HepG2 (cell line): ENCODE measurements around the gene BRPF1. TPM values are rescaled to one million over a fixed set of nuclear protein-coding genes. Genes with fewer than 3 reads are reported as not detected.

Experiments used
- ATAC-seq: fragments of 200-7000 bp; cut with Tn5 transposase; 3 replicates; pipeline ENCODE4 v1.9.1; 2020; ENCODE audit warnings: mild to moderate bottlenecking, moderate library complexity
- BruUV-seq: library from RNA; stranded (reverse); fragments of 400-500 nt; replicated peaks from 2 replicates; lab custom pipeline; 2021; lab: Mats Ljungman, UMichigan
- CTCF ChIA-PET: fragments of 300-600 bp; formaldehyde crosslinking; extraction: SDS; loops from one replicate; lab custom pipeline; 2021; ENCODE audit warnings: low total read pairs, inconsistent platforms, low intra/inter-chr PET ratio; lab: Yijun Ruan, JAX
- POLR2A ChIA-PET: fragments of 350-600 bp; sonication (Branson Sonifier 250); formaldehyde crosslinking; loops from one replicate; lab custom pipeline; 2020; ENCODE audit warnings: antibody characterized with exemption, inconsistent platforms; lab: Yijun Ruan, JAX
- DNase-seq: peaks from one replicate; pipeline ENCODE4 v3.0.0-alpha.2; 2015; ENCODE audit warnings: low spot score
- FAIRE-seq: peaks from 3 replicates; lab custom pipeline; 2011; peaks lifted over from hg19 to GRCh38; lab: Jason Lieb, UNC
- H2AFZ ChIP-seq: one replicate; pipeline ENCODE4 v1.6.1; 2011; ENCODE audit warnings: low read length, inconsistent platforms
- H3K27ac ChIP-seq: fragments of 300-600 bp; 3 replicates; pipeline ENCODE4 v1.8.0; 2011; ENCODE audit warnings: mixed run types, mild to moderate bottlenecking, mixed read lengths, low read length, inconsistent platforms; ENCODE audit not compliant: insufficient read depth; ENCODE audit errors: extremely low read length
- H3K27me3 ChIP-seq, 2 experiments: fragments of 200-600 bp in 1 of 2; 2 replicates in 1 of 2; 3 replicates in 1 of 2; pipeline versions ENCODE4 v1.6.0 to v1.8.0; 2011; ENCODE audit warnings: low read length in 2 of 2, mild to moderate bottlenecking in 2 of 2, moderate library complexity in 2 of 2, inconsistent platforms in 1 of 2; ENCODE audit not compliant: insufficient read depth in 2 of 2, control insufficient read depth in 1 of 2
- H3K36me3 ChIP-seq, 2 experiments: fragments of 200-600 bp in 1 of 2; replicated peaks in 1 of 2; 2 replicates in 1 of 2; 3 replicates in 1 of 2; pipeline versions ENCODE4 v1.5.1 to v1.8.0; 2011; ENCODE audit warnings: low read length in 2 of 2, inconsistent platforms in 1 of 2; ENCODE audit not compliant: insufficient read depth in 2 of 2, control insufficient read depth in 1 of 2
- H3K4me1 ChIP-seq: 2 replicates; pipeline ENCODE4 v1.5.1; 2012; ENCODE audit warnings: low read length, inconsistent platforms; ENCODE audit not compliant: insufficient read depth
- H3K4me2 ChIP-seq: 2 replicates; pipeline ENCODE4 v1.6.0; 2011; ENCODE audit warnings: low read depth, low read length, inconsistent platforms
- H3K4me3 ChIP-seq, 3 experiments: fragments of 200-600 bp in 1 of 3; sonication (generic), shearing (Covaris generic) in 1 of 3; replicated peaks in 1 of 3; 2 replicates each; pipeline ENCODE4 v1.5.1; 2011 to 2016; ENCODE audit warnings: low read length in 3 of 3, inconsistent platforms in 2 of 3, low read depth in 2 of 3, mild to moderate bottlenecking in 2 of 3, control low read depth in 1 of 3, mixed read lengths in 1 of 3; ENCODE audit not compliant: insufficient read depth in 1 of 3
- H3K79me2 ChIP-seq: one replicate; pipeline ENCODE4 v1.6.1; 2011; ENCODE audit warnings: low read length, inconsistent platforms; ENCODE audit not compliant: insufficient read depth
- H3K9ac ChIP-seq: 2 replicates; pipeline ENCODE4 v1.6.0; 2011; ENCODE audit warnings: mild to moderate bottlenecking, low read depth, low read length, inconsistent platforms; ENCODE audit not compliant: insufficient read depth
- H3K9me3 ChIP-seq: 2 replicates; pipeline ENCODE4 v1.5.1; 2012; ENCODE audit warnings: mild to moderate bottlenecking, low read length
- H4K20me1 ChIP-seq: 2 replicates; pipeline ENCODE4 v1.6.0; 2011; ENCODE audit warnings: inconsistent platforms, mild to moderate bottlenecking, low read length, moderate library complexity; ENCODE audit not compliant: insufficient read depth
- BCL6 ChIP-seq: IDR thresholded peaks from 2 replicates; pipeline ENCODE4 v1.6.1; 2016; ENCODE audit warnings: missing genetic modification reagents, missing compliant biosample characterization
- FOXO4 ChIP-seq: sonication (generic); formaldehyde crosslinking; conservative IDR thresholded peaks from 2 replicates; pipeline ENCODE4 v1.8.1; 2023; ENCODE audit warnings: missing genetic modification reagents
- MAFF ChIP-seq: IDR thresholded peaks from 2 replicates; pipeline ENCODE4 v1.6.1; 2011; ENCODE audit warnings: low read depth, low read length, improper control_type of control experiment
- POLR2AphosphoS5 ChIP-seq: IDR thresholded peaks from 2 replicates; pipeline ENCODE4 v1.6.1; 2012; ENCODE audit warnings: low read depth, low read length
- TRAFD1 ChIP-seq: sonication (generic); formaldehyde crosslinking; IDR thresholded peaks from 2 replicates; pipeline ENCODE4 v1.5.1; 2020; ENCODE audit warnings: missing genetic modification reagents, mild to moderate bottlenecking, borderline replicate concordance
- ZFP82 ChIP-seq: sonication (generic); formaldehyde crosslinking; IDR thresholded peaks from 2 replicates; pipeline ENCODE4 v1.5.1; 2020; ENCODE audit warnings: mild to moderate bottlenecking, missing genetic modification reagents, borderline replicate concordance
- ZNF329 ChIP-seq: sonication (generic); formaldehyde crosslinking; IDR thresholded peaks from 2 replicates; pipeline ENCODE4 v1.9.0; 2021; ENCODE audit warnings: low read depth, mild to moderate bottlenecking, missing genetic modification reagents
- ZNF674 ChIP-seq: sonication (generic); formaldehyde crosslinking; IDR thresholded peaks from 2 replicates; pipeline ENCODE4 v1.5.0; 2020; ENCODE audit warnings: low read depth, mild to moderate bottlenecking, missing genetic modification reagents
- ZNF780A ChIP-seq: sonication (generic); formaldehyde crosslinking; IDR thresholded peaks from 2 replicates; pipeline ENCODE4 v1.8.0; 2022; ENCODE audit warnings: mild to moderate bottlenecking, missing genetic modification reagents, moderate library complexity
- ZNF839 ChIP-seq: sonication (generic); formaldehyde crosslinking; IDR thresholded peaks from 2 replicates; pipeline ENCODE4 v1.4.0; 2020; ENCODE audit warnings: missing genetic modification reagents, mild to moderate bottlenecking, borderline replicate concordance
- ZSCAN25 ChIP-seq: sonication (generic); formaldehyde crosslinking; IDR thresholded peaks from 2 replicates; pipeline ENCODE4 v1.8.0; 2022; ENCODE audit warnings: mild to moderate bottlenecking, missing genetic modification reagents
- WGBS: methylation state at CpG from one replicate; pipeline ENCODE4 v1.1.6; 2017; ENCODE audit warnings: low lambda C conversion rate; 5-methylcytosine and 5-hydroxymethylcytosine counted together
- in situ Hi-C: cut with HindIII; loops from 2 replicates; pipeline ENCODE4 v1.10.0; 2017; ENCODE audit warnings: low pct_unique_long_range_greater_than_20kb; ENCODE audit not compliant: extremely low pct_ligation_motif_present
- intact Hi-C: fragments of 100-400 bp; cut with micrococcal nuclease; formaldehyde crosslinking; loops from one replicate; pipeline ENCODE4 v1.10.0; 2022; ENCODE audit not compliant: unreplicated experiment
- polyA plus RNA-seq, 8 experiments: library from polyadenylated mRNA; depleted of rRNA in 3 of 8; stranded (reverse) in 7 of 8; unstranded in 1 of 8; fragments of >200 nt; fragmentation: Illumina TruSeq in 4 of 8; extraction: Trizol in 4 of 8; gene quantifications; 2 replicates each; pipeline versions ENCODE4 v1.2.1 to v1.2.3, GENCODE V29; 2011 to 2016; ENCODE audit warnings: low read depth in 4 of 8, missing spikeins in 1 of 8, mixed read lengths in 1 of 8; ENCODE audit not compliant: insufficient read depth in 1 of 8
- total RNA-seq, 5 experiments: library from RNA; depleted of rRNA; stranded (reverse); fragments of >200 nt; fragmentation: Illumina TruSeq; extraction: Trizol; gene quantifications; 2 replicates each; pipeline ENCODE4 v1.2.3, GENCODE V29; 2016; ENCODE audit warnings: low read depth in 1 of 5
- TF ChIP-seq, protein P1 (sequence below): sonication (generic); formaldehyde crosslinking; IDR thresholded peaks from 2 replicates; pipeline ENCODE4 v1.4.0; 2020; ENCODE audit warnings: missing genetic modification reagents
- TF ChIP-seq, protein P2 (sequence below): fragments of 450-650 bp; IDR thresholded peaks from 2 replicates; pipeline ENCODE4 v1.6.1; 2016

Gene BRPF1
- total and polyA plus RNA-seq, 2 of the 13 experiments (the other 11 are each of a cell fraction or from before 2014, with no cell fraction given): 7.3 to 10.0 TPM

GRCh38 chr3:9785602-9786001, 54.1 kb downstream of the BRPF1 start (continued):
- TF ChIP-seq, protein P1, sequence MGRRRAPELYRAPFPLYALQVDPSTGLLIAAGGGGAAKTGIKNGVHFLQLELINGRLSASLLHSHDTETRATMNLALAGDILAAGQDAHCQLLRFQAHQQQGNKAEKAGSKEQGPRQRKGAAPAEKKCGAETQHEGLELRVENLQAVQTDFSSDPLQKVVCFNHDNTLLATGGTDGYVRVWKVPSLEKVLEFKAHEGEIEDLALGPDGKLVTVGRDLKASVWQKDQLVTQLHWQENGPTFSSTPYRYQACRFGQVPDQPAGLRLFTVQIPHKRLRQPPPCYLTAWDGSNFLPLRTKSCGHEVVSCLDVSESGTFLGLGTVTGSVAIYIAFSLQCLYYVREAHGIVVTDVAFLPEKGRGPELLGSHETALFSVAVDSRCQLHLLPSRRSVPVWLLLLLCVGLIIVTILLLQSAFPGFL: no peak

DNA sequence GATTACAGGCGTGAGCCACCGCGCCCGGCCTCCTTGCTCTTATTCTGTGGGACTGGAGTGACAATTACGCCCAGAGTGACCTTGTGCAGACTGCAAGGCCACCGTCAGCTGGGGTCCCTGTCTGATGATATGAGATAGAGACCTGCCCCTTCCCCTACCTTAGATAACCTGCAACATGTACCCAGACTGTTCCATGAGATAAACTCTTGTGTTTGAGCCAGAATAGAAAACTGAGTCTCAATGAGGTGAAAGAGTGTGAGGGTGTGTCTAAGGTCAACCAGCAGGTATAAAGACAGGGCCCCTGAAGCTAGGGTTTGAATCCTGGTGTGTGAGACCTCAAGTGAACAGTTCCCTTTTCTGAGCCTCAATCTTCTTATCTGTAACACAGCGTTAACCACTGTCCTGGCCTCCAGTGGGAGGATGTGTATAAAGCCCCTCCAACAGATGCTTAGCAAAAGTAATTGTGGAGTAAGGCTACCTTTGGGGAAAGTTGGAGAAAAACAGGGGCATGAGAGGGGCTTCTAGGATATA, 54.7 kb downstream of the BRPF1 start:
- ATAC-seq (no peak), FAIRE-seq (no peak), DNase-seq (no peak)
- peaks cover 16 to 67% of the 10 kb centered on the region in 2 experiments for H3K36me3 ChIP-seq
- 94% methylated on average over 7 of the region's 7 CpGs for WGBS
- H3K4me3 ChIP-seq: no peak overlapping the region
- intact Hi-C loops: no loop called here
- H4K20me1 ChIP-seq: no peaks in the 10 kb centered on the region
- POLR2A ChIA-PET: no interaction called here
- in situ Hi-C loops: no loop called here
- no peak overlapping the region for H3K27ac ChIP-seq
- H3K9me3 ChIP-seq: no peaks in the 10 kb centered on the region
- no TSS peak for BruUV-seq
- no peak overlapping the region for H3K9ac ChIP-seq
- no peak overlapping the region for H3K4me2 ChIP-seq
- H3K27me3 ChIP-seq: no peaks in the 10 kb centered on the region
- CTCF ChIA-PET: no interaction called here
- peaks cover 22% of the 10 kb centered on the region for H3K4me1 ChIP-seq
- H2AFZ ChIP-seq: no peak overlapping the region
- H3K79me2 ChIP-seq: peaks cover under 1% of the 10 kb centered on the region
- TF ChIP-seq MAFF (no peak), ZNF839 (no peak), BCL6 (CRISPR knock-in tag) (no peak), ZNF780A (CRISPR knock-in tag) (no peak), ZNF674 (CRISPR knock-in tag) (no peak), POLR2AphosphoS5 (no peak), TRAFD1 (CRISPR knock-in tag) (no peak), ZFP82 (no peak), FOXO4 (CRISPR knock-in tag) (no peak), ZNF329 (CRISPR knock-in tag) (no peak), ZSCAN25 (CRISPR knock-in tag) (no peak)
- TF ChIP-seq, protein P2, sequence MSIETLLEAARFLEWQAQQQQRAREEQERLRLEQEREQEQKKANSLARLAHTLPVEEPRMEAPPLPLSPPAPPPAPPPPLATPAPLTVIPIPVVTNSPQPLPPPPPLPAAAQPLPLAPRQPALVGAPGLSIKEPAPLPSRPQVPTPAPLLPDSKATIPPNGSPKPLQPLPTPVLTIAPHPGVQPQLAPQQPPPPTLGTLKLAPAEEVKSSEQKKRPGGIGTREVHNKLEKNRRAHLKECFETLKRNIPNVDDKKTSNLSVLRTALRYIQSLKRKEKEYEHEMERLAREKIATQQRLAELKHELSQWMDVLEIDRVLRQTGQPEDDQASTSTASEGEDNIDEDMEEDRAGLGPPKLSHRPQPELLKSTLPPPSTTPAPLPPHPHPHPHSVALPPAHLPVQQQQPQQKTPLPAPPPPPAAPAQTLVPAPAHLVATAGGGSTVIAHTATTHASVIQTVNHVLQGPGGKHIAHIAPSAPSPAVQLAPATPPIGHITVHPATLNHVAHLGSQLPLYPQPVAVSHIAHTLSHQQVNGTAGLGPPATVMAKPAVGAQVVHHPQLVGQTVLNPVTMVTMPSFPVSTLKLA: no peak
